Cerebellar cortex (tissue), 1 donor: ENCODE data around the gene TEX13A.

Source experiments
- DNase-seq: peaks from one replicate; pipeline ENCODE4 v3.0.0-alpha.2; 2015; ENCODE audit warnings: low spot score

Gene TEX13A

GRCh38 chrX:105173071-105173470, 47.4 kb downstream of the TEX13A start:
- no peak for DNase-seq
